Measurements from ENCODE around the gene TTC9B. TPM values are rescaled to one million over a fixed set of nuclear protein-coding genes. Genes with fewer than 3 reads are reported as not detected.
A peak's percentile ranks its signal among the peaks of the same experiment; 100 is the strongest.

Gene TTC9B
- 10.1 TPM for polyA plus RNA-seq (2012; ENCODE audit: insufficient read length, low read depth)

DNA sequence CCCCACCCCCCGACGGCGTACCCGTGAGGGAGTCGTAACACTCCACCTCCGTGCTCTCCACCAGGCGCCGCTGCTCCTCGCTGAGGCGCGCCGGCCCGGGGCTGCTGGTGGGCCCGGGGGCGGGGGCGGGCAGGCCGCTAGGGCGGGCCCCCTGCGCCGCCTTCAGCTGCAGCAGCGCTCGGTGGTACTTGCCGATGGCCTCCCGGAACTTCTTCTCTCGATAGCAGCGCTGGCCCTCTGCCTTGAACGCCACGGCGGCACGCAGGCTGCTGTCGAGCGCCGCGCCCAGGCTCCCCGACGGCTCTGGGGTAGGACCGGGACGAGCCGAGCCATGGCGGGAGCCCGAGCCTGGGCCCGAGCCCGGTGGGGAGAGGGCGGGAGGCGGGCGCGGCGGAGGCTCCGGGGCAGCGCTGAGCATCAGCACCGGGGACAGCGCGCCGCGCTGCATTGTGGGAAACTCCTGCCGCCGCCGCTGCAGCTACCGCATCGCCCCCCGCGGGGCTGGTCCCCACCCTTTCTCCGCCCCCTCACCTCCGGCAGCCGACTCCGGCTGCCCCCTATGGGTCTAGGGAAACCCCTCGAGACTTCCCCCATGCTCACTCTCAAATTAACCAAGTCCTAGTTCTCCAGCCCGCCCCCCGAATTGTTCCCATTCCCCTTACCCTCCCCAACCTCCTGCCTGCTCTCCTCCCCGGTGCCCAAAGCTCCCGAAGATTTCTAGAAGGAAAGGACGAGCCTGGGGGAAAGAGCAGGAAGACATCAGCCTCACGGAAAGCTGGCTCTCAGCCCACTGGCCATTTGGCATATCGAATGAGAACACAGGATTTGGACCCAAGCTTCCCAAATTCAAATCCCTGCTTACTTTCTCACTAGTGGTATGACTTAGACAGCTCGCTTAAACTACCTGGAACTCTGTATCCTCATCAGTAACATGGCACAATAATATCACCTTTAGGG is at the start of gene TTC9B:
TSS of gene TTC9B (minus strand) at position 451 of the 957 bp plus-strand sequence. CDS start at position 448, 3 bp downstream.
- TF ChIP-seq, protein P1, sequence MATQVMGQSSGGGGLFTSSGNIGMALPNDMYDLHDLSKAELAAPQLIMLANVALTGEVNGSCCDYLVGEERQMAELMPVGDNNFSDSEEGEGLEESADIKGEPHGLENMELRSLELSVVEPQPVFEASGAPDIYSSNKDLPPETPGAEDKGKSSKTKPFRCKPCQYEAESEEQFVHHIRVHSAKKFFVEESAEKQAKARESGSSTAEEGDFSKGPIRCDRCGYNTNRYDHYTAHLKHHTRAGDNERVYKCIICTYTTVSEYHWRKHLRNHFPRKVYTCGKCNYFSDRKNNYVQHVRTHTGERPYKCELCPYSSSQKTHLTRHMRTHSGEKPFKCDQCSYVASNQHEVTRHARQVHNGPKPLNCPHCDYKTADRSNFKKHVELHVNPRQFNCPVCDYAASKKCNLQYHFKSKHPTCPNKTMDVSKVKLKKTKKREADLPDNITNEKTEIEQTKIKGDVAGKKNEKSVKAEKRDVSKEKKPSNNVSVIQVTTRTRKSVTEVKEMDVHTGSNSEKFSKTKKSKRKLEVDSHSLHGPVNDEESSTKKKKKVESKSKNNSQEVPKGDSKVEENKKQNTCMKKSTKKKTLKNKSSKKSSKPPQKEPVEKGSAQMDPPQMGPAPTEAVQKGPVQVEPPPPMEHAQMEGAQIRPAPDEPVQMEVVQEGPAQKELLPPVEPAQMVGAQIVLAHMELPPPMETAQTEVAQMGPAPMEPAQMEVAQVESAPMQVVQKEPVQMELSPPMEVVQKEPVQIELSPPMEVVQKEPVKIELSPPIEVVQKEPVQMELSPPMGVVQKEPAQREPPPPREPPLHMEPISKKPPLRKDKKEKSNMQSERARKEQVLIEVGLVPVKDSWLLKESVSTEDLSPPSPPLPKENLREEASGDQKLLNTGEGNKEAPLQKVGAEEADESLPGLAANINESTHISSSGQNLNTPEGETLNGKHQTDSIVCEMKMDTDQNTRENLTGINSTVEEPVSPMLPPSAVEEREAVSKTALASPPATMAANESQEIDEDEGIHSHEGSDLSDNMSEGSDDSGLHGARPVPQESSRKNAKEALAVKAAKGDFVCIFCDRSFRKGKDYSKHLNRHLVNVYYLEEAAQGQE (IDR thresholded peaks at IDR 0.05; ENCODE audit: insufficient read depth in 1 of 2, low read depth in 2 of 2, low read length in 2 of 2): peak; percentile 67 to 84
- no peak for TF ChIP-seq TAF1 (IDR thresholded peaks at IDR 0.05; ENCODE audit: borderline replicate concordance, insufficient read depth, low read length)

- TF ChIP-seq FOXP2 (optimal IDR thresholded peaks at IDR 0.05; ENCODE audit: borderline replicate concordance, extremely low read depth, extremely low read length, insufficient read depth) (no peak), SIN3A (IDR thresholded peaks at IDR 0.05; ENCODE audit: borderline replicate concordance, insufficient read depth, low read length) (no peak), POLR2AphosphoS5 (IDR thresholded peaks at IDR 0.05; ENCODE audit: low read depth, low read length) (no peak), TAF1 (IDR thresholded peaks at IDR 0.05; ENCODE audit: borderline replicate concordance, insufficient read depth, low read length) (no peak)
- TF ChIP-seq, protein P1 (IDR thresholded peaks at IDR 0.05; ENCODE audit: insufficient read depth in 1 of 2, low read depth in 2 of 2, low read length in 2 of 2): no peak
These were observed 49.4 kb upstream of the TTC9B start for GRCh38 chr19:40267601-40267997.

- TF ChIP-seq FOXP2 (optimal IDR thresholded peaks at IDR 0.05; ENCODE audit: borderline replicate concordance, extremely low read depth, extremely low read length, insufficient read depth) (no peak), TAF1 (IDR thresholded peaks at IDR 0.05; ENCODE audit: borderline replicate concordance, insufficient read depth, low read length) (no peak), POLR2AphosphoS5 (IDR thresholded peaks at IDR 0.05; ENCODE audit: low read depth, low read length) (no peak), SIN3A (IDR thresholded peaks at IDR 0.05; ENCODE audit: borderline replicate concordance, insufficient read depth, low read length) (no peak)
- TF ChIP-seq, protein P1 (IDR thresholded peaks at IDR 0.05; ENCODE audit: insufficient read depth in 1 of 2, low read depth in 2 of 2, low read length in 2 of 2): no peak
These were observed 48.9 kb upstream of the TTC9B start for GRCh38 chr19:40266912-40267600.

- TF ChIP-seq FOXP2 (optimal IDR thresholded peaks at IDR 0.05; ENCODE audit: borderline replicate concordance, extremely low read depth, extremely low read length, insufficient read depth) (no peak), SIN3A (IDR thresholded peaks at IDR 0.05; ENCODE audit: borderline replicate concordance, insufficient read depth, low read length) (no peak), TAF1 (IDR thresholded peaks at IDR 0.05; ENCODE audit: borderline replicate concordance, insufficient read depth, low read length) (no peak), POLR2AphosphoS5 (IDR thresholded peaks at IDR 0.05; ENCODE audit: low read depth, low read length) (no peak)
- TF ChIP-seq, protein P1 (IDR thresholded peaks at IDR 0.05; ENCODE audit: insufficient read depth in 1 of 2, low read depth in 2 of 2, low read length in 2 of 2): no peak
These were observed 47.9 kb upstream of the TTC9B start for GRCh38 chr19:40266119-40266518.
